Measurements from ENCODE around the gene FCF1. TPM values are rescaled to one million over a fixed set of nuclear protein-coding genes. Genes with fewer than 3 reads are reported as not detected.

FCF1 gene
- total and polyA plus RNA-seq, 2 donors from 2014 or later = 19.7 to 49.6 TPM

DNA sequence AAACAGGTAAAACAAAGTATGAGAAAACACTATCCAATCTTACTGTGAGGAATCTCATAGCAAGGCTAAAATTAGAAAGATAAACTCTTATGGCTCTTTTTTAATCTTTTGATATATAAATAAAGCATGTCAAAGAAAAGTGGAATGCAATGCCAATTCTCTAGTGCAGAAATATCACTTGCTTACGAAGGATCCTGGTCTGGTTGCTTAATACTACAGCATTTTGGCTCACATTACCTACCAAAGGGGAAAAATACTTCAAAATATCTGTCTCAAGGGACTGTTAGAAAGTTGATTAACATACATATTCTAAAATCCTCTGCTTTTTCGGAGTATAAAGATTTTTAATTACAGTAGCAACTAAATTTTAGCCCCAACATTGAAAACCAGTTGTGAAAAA, 21.5 kb upstream of the FCF1 start:
- H3K9me3 ChIP-seq (ENCODE audit: control insufficient read depth in 2 of 3, insufficient read depth in 1 of 3, low read length in 3 of 3) = no peaks in the 10 kb centered on the region
- no peaks in the 10 kb centered on the region for H3K4me1 ChIP-seq (ENCODE audit: control insufficient read depth in 2 of 3, insufficient read depth in 2 of 3, low read depth in 1 of 3, low read length in 3 of 3)
- peaks cover 0 to 12% (median 8%) of the 10 kb centered on the region in 3 donors for H3K36me3 ChIP-seq (ENCODE audit: control insufficient read depth in 2 of 3, insufficient read depth in 3 of 3, low read length in 3 of 3)
- no peak overlapping the region for H3K9ac ChIP-seq (ENCODE audit: low read length in 3 of 3)
- no peaks in the 10 kb centered on the region for H3K27me3 ChIP-seq (ENCODE audit: control insufficient read depth, insufficient read depth, low read length)
- no peak for FAIRE-seq
- intact Hi-C loops (cut with DNase I) = no loop called here
- no peak for DNase-seq
- TF ChIP-seq CTCF (IDR thresholded peaks at IDR 0.05; ENCODE audit: borderline replicate concordance, extremely low read depth, insufficient read depth) = no peak
- no peak overlapping the region for H3K4me3 ChIP-seq (ENCODE audit: low read length in 3 of 3)
- H3K27ac ChIP-seq (ENCODE audit: low read depth in 2 of 2, low read length in 2 of 2) = no peak overlapping the region

DNA sequence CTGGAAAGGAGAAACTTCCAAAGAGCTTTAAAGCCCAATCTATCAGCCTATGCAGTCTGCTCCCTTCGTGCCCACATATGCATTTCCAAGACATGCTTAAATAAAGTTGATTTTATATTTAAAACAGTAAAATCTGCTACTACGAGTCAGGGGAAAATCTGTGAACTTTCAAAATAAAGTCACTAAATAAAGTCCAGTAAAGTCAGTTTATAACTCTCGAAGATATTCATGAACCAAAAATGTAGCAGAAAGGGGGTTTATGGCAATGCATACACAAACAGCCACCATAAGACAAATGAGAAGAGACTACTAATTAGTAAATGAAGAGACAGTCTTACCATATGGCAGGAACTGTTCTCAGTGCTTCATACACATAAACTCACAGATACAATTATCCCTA, 19.8 kb upstream of the FCF1 start:
- no peak for DNase-seq
- no peak for FAIRE-seq
- Histone ChIP-seq H3K4me1 (ENCODE audit: control insufficient read depth in 2 of 3, insufficient read depth in 2 of 3, low read depth in 1 of 3, low read length in 3 of 3) (no peaks in the 10 kb centered on the region), H3K4me3 (ENCODE audit: low read length in 3 of 3) (no peak overlapping the region), H3K27me3 (ENCODE audit: control insufficient read depth, insufficient read depth, low read length) (no peaks in the 10 kb centered on the region), H3K9ac (ENCODE audit: low read length in 3 of 3) (no peak overlapping the region), H3K36me3 (ENCODE audit: control insufficient read depth in 2 of 3, insufficient read depth in 3 of 3, low read length in 3 of 3) (peaks cover 0 to 14% (median 8%) of the 10 kb centered on the region in 3 donors), H3K9me3 (ENCODE audit: control insufficient read depth in 2 of 3, insufficient read depth in 1 of 3, low read length in 3 of 3) (no peaks in the 10 kb centered on the region), H3K27ac (ENCODE audit: low read depth in 2 of 2, low read length in 2 of 2) (no peak overlapping the region)
- intact Hi-C loops (cut with DNase I) = no loop called here
- no peak for TF ChIP-seq CTCF (IDR thresholded peaks at IDR 0.05; ENCODE audit: borderline replicate concordance, extremely low read depth, insufficient read depth)

- FAIRE-seq = no peak
- Histone ChIP-seq H3K36me3 (ENCODE audit: control insufficient read depth in 2 of 3, insufficient read depth in 3 of 3, low read length in 3 of 3) (peaks cover 0 to 8% (median 6%) of the 10 kb centered on the region in 3 donors), H3K4me1 (ENCODE audit: control insufficient read depth in 2 of 3, insufficient read depth in 2 of 3, low read depth in 1 of 3, low read length in 3 of 3) (no peaks in the 10 kb centered on the region), H3K27me3 (ENCODE audit: control insufficient read depth, insufficient read depth, low read length) (no peaks in the 10 kb centered on the region), H3K9me3 (ENCODE audit: control insufficient read depth in 2 of 3, insufficient read depth in 1 of 3, low read length in 3 of 3) (no peaks in the 10 kb centered on the region), H3K27ac (ENCODE audit: low read depth in 2 of 2, low read length in 2 of 2) (no peak overlapping the region), H3K4me3 (ENCODE audit: low read length in 3 of 3) (no peak overlapping the region), H3K9ac (ENCODE audit: low read length in 3 of 3) (no peak overlapping the region)
- intact Hi-C loops (cut with DNase I) = no loop called here
- TF ChIP-seq CTCF (IDR thresholded peaks at IDR 0.05; ENCODE audit: borderline replicate concordance, extremely low read depth, insufficient read depth) = no peak
- no peak for DNase-seq
These were observed 17.5 kb upstream of the FCF1 start for GRCh38 chr14:74695406-74695805.

GRCh38 chr14:74697011-74697410, 15.9 kb upstream of the FCF1 start:
- Histone ChIP-seq H3K4me3 (ENCODE audit: low read length in 3 of 3) (no peak overlapping the region), H3K36me3 (ENCODE audit: control insufficient read depth in 2 of 3, insufficient read depth in 3 of 3, low read length in 3 of 3) (peaks cover 0 to 3% (median 0%) of the 10 kb centered on the region in 3 donors), H3K9me3 (ENCODE audit: control insufficient read depth in 2 of 3, insufficient read depth in 1 of 3, low read length in 3 of 3) (no peaks in the 10 kb centered on the region), H3K4me1 (ENCODE audit: control insufficient read depth in 2 of 3, insufficient read depth in 2 of 3, low read depth in 1 of 3, low read length in 3 of 3) (no peaks in the 10 kb centered on the region), H3K27ac (ENCODE audit: low read depth in 2 of 2, low read length in 2 of 2) (no peak overlapping the region), H3K9ac (ENCODE audit: low read length in 3 of 3) (no peak overlapping the region), H3K27me3 (ENCODE audit: control insufficient read depth, insufficient read depth, low read length) (no peaks in the 10 kb centered on the region)
- TF ChIP-seq CTCF (IDR thresholded peaks at IDR 0.05; ENCODE audit: borderline replicate concordance, extremely low read depth, insufficient read depth) = no peak
- no peak for FAIRE-seq
- DNase-seq = no peak
- intact Hi-C loops (cut with DNase I) = no loop called here
